Stimulated activated CD8-positive, alpha-beta memory T cell treated with anti-CD3 and anti-CD28 coated beads, Interleukin-15, amount 100 ng/mL, for 4 hours (primary cell): Measurements from ENCODE around the gene TLK2.
"Not testable (repeated sequence)": the region's sequence is repeated elsewhere in the genome, so short reads cannot be mapped to it uniquely, and the experiment has no call there.

Experiments
- DNase-seq, 2 donors: peaks; one replicate each; pipeline ENCODE4 v3.0.0-alpha.2; 2020; ENCODE audit warnings: low read depth in 2 of 2

TLK2 gene

DNA sequence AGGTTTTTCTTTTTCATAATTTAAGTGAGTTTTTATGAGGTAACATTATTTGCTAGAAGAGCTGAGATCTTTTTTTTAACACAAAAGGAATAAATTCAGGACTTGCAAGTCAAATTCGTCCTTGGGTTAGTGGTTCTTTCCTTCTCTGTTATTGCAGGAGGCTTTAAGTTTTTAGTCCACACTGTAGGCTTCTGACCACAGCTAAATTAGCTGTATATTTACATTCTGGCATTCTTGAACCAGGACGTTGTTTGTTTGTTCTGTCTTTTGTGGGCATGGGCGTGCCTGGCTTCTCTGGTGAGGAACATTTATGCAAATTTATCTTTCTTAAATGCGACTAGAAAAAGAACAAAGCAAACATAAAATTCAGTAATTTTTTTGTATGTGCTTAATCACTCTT lies 80.3 kb downstream of the TLK2 start:
- DNase-seq: not testable (repeated sequence)

DNA sequence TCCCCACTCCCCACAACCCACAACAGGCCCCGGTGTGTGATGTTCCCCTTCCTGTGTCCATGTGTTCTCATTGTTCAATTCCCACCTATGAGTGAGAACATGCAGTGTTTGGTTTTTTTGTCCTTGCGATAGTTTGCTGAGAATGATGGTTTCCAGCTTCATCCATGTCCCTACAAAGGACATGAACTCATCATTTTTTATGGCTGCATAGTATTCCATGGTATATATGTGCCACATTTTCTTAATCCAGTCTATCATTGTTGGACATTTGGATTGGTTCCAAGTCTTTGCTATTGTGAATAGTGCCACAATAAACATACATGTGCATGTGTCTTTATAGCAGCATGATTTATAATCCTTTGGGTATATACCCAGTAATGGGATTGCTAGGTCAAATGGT lies 82.3 kb downstream of the TLK2 start:
- DNase-seq: not testable (repeated sequence)

DNA sequence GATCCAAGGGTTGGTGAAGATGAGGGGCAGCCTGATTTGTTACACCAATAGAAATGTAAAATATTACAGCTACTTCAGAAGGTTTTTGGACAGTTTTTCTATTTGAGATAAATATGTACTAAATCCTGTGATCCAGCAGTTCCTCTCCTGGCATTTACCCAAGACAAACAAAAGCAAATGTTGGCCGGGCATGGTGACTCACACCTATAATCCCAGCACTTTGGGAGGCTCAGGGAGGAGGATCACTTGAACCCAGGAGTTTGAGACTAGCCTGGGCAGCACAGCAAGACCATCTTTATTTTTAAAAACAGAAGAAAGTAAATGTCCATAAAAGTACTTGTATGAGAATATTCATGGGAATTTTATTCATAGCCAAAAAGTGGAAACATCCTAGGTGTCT lies 84.0 kb downstream of the TLK2 start:
- no peak for DNase-seq

DNA sequence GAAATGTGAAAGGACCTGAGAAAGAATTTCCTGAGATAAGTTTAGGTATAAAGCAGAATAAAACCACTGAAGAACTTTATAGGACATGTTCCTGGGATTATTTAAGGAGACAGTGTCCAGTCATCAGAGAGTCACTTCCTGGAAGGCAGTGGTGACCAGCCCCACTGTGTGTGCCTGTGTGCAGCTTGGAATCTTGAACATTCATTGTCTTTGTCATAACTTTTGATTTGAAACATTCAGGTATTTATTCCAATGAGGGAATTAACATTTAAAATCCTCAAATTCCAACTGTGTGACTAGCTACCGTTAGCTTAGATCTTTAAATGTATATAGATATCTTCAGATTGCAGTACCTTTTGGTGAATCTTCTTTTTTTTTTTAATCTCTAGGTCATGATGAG lies 87.2 kb downstream of the TLK2 start:
- DNase-seq: no peak

DNA sequence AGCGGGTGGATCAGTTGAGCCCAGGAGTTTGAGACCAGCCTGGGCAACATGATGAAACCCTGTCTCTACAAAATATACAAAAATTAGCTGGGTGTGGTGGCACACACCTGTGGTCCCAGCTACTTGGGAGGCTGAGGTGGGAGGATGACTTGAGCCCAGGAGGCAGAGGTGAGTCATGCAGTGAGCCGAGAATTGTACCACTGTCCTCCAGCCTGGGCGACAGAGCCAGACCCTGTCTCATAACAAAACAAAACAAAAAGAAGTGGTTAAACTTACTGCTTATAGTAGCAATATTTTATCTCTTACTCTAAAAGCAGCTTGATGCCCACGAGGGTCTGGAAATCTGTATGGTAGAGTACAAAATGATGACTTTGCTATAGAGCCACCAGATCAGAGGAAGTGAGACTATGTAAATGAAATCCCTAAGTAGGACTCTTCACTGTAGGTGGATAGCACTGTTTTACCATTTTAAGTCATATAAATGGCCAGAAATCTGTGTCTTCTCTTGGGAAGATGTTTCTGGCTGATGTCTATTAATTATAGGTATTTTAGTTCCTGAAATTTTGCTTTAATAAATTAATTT lies 88.5 kb downstream of the TLK2 start:
- no peak for DNase-seq

DNA sequence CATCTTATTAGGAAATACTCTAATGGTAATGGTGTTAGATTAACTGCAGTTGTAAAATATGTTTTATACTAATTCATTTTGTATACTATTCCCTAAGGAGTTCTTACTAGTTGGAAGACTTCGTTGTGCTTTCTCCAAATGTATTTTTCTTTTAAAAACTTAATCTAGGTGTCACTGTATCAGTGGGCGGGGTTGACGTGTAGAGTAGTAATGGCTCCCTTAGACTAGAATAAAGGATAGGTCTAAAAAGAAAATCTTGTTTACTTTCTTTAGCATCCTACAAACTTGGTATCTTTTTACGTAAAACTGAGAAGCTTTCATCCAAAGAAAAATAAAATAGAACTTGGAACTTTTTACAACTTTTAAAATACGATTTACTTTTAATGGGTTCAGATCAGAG lies 93.9 kb downstream of the TLK2 start:
- DNase-seq: no peak

DNA sequence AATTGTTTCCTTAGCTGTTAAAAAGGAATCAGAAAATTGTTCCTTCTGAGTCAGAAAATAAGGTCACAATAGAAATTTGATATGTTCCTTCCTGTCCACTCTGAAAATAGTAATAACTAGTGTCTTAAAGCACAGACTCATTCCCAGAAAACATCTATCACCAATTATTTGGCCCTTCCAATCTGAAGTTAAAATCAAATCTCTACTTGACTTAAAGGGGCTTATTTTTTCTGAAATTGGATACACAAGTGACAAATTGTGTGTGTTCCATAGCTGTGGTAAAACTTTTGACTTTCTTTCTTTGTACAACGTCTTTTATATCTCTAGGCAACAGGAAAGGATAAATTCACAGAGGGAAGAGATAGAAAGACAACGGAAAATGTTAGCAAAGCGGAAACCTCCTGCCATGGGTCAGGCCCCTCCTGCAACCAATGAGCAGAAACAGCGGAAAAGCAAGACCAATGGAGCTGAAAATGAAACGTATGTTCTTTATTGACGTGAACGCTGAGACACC lies 94.3 kb downstream of the TLK2 start:
- DNase-seq: no peak

DNA sequence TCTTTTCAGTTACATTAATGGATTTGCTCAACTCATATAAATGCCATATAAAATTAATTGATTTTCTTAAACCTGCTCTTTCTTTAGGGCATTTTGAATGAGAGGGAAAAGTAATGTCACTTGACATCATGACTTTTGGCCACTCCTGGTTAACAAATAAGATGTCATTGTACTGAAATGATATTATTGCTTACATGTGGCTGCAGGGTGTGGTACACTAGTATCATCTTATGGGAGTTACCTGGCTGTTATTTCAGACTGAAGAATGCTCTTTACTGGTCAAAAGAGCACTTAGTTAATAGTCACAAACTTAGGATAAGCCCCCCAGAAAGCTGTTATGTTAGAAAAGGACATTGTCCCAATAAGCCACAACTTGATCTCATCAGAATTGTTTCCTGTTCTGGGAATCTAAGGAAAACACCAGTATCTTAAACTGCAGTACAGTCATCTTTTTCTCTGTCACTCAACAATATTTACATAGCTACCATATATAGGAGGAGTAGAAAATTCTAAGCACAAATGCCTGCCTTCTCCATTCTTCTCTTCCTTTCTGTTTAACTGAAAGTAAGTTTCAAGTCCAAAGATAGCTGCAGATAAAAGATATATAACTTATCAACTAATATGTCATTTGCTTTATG lies 95.0 kb downstream of the TLK2 start:
- no peak for DNase-seq

DNA sequence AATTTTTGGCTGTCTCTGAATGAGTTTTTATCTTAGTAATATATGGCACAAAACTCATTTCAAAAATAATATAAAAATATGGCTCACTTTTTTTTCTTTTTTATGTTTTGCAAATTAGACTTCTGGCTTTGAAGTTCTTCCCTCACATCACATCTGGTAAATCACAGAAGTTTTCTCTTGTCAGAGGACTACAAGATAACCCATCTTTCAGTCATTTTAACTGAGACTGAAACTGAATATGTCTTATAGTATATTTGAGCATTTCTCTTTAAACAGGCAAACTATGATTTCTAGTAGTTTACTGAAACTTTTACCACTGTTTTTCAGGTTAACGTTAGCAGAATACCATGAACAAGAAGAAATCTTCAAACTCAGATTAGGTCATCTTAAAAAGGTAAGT lies 97.8 kb downstream of the TLK2 start:
- DNase-seq: no peak

DNA sequence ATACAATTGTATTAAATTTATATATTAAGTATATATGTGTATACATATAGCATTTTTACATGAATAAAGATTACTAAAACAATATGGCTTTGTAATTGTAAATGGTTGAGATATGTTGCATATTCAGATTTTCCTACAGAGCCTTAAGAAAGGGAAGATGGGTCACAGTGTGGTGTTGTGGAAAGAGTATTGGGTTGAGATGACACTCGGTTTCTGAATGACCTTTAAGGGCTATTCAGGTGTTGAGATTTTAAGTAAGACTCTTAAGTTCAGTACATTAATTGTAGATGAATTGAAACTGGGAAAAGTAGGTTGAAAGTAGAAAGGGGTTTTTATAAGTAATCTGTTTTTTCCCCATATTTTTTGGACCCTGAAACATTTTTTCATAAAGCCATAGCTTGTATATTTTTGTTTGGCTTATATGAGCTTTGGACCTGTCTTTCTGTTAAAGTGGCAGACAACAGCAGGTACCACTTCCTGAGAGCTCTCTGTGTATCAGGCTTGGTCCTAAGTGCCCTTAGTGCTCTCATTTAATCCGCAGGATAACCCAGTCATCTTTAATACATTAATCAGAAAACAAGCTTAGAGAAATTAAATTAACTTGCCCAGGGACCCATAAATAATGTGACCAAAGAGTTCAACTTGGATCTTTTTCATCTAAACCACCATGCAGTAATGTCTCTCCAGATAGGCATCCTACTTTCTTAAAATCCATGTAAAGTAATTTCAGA lies 100.3 kb downstream of the TLK2 start:
- DNase-seq: no peak

DNA sequence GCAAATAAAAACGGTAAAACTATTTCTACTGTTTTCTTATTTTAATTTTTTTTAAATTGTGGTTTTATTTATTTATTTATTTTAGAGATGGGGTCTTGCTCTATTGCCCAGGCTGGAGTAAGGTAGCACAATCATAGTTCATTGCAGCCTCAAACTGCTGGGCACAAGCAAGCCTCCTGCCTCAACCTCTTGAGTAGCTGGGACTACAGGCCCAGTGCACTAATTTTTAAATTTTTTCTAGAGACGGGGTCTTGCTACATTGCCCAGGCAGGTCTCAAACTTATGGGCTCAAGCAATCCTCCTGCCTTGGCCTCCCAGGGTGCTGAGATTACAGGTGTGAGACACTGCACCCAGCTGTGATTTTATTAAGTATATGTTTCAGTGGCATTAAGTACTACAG lies 102.3 kb downstream of the TLK2 start:
- no peak for DNase-seq

DNA sequence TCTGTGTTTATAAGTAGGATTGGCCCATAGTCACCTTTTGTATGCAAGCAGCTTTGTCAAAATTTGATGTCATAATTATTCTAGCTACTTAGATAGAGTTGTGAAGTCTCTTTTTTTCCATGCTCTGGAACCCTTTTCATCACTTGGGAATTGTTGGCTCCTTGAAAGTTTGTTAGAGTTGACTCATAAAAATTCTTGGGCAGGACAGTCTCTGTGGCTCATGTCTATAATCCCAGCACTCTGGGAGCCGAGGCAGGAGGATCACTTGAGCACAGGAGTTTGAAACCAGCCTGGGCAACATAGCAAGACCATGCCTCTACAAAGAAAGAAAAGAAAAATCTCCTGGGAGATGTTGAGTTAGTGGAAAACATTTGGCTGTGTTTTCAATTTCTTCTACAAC lies 103.1 kb downstream of the TLK2 start:
- DNase-seq: no peak

DNA sequence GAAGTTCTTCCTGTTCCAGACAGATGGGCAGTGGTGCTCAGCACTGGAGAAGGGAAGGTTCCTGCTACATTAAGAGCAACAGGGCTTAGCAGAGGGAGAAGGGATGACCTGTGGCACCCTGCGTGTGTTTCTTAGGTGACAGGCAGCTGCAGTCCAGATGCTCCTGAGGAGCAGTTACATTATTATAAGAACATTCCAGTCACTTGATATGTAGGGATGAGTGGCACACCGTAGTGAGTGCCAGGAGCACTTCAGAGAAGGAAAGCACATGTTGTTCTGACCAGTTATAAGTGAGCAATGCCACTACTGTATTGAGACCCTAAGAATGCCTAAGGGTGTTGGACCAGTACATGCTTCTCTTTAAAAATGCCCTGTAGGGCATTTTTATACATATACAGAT lies 108.9 kb downstream of the TLK2 start:
- DNase-seq: no peak

DNA sequence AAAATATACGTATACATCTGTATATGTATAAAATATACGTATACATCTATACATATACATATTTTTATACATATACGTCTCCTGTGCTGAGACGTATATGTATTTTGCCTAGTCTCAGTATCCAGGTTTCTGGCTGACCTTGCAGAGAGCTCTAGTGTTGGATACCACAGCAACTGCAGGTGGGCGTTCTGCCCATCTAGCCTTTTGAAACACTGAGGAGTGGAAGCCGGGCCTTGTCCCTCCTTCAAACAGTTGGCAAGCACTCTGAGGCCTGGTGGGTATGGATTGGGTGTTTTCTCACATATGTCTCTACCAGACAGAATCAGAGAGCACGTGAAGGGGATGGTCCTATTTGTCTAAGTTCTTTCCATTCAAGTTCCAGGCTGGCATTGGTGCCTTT lies 109.5 kb downstream of the TLK2 start:
- no peak for DNase-seq

DNA sequence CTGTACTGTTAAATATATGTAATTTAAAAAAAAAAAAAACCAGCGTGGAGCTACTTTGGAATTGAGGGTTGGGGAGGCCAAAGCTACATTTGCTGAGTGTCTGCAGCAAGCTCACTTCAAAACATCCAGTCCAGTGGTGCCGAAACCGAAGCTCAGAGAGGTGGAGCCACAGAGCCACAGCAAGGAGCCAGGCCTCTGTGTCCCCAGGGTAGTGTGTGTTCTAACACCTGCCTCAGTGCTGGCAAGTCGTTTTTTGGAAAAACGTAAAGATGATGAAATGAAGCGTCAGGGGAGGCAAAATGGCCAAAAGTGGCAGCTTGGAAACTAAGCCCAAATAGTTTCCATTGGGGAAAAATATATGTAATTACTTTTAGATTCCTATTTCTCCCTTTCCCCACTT lies 112.7 kb downstream of the TLK2 start:
- no peak for DNase-seq

DNA sequence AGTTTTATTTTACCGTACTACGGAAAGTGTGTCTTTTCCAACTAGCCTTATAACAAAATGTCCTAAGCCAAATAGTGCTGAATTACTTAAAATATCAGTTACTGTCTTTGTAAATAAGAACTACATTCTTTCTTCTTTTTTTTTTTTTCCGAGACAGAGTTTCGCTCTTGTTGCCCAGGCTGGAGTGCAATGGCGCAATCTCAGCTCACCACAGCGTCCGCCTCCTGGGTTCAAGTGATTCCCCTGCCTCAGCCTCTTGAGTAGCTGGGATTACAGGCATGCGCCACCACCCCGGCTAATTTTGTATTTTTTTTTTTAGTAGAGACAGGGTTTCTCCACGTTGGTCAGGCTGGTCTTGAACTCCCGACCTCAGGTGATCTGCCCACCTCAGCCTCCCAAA lies 113.2 kb downstream of the TLK2 start:
- DNase-seq: not testable (repeated sequence)

DNA sequence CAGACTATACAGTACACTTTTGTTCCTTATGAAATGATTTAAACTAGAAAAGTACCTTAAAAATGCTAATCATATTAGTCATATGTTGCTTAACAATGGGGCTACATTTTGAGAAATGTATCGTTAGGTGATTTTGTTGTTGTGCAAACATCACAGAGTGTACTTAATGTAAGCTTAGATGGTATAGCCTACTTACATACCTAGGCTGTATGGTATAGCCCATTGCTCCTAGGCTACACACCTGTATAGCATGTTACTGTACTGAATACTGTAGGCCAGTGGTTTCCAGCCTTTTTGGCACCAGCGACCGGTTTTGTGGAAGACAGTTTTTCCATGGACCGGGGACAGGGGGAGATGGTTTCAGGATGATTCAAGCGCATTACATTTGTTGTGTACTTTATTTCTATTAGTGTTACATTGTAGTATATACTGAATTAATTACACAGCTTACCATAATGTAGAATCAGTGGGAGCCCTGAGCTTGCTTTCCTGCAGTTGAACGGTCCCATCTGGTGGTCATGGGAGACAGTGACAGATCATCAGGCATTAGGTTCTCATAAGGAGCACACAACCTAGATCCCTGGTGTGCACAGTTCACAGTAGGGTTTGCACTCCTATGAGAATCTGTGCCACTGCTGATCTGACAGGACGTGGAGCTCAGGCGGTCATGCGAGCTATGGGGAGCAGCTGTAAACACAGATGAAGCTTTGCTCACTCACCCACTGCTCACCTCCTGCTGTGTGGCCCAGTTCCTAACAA lies 113.9 kb downstream of the TLK2 start:
- no peak for DNase-seq

DNA sequence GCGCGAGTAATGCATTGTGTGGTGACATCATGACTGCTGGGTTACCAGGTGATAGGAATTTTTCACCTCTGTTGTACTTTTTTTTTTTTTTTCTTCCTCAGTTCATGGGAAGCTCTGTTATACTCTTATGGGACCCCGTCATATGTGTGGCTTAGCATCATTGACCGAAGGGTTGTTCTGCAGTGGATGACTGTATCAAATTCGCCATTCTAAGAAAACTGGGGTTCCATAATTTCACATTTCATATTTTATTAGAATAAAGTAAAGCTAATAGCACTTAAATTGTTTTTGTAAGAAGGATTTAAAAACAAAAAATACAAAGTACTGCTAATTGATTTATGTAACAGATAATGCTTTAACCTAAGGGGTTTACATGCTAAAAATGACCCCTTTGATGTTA lies 116.9 kb downstream of the TLK2 start:
- DNase-seq: no peak

DNA sequence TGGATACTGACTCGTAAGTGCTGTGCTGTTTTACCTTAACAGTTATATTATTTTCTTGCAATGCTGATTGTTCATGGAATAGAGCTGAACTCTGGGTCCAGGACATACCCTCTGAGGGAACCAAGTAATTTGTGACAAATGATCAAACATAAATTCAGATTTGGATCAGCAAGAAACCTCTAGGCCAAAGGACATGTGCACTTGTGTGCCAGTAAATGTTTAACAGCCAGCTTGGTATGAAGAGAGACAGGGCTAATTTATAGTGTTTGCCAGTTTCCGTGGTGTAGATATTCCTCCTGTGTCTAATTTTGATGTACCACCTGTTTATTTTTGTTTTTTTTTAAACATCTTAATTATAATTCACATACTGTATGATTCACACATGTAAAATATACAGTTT lies 118.0 kb downstream of the TLK2 start:
- DNase-seq: no peak

DNA sequence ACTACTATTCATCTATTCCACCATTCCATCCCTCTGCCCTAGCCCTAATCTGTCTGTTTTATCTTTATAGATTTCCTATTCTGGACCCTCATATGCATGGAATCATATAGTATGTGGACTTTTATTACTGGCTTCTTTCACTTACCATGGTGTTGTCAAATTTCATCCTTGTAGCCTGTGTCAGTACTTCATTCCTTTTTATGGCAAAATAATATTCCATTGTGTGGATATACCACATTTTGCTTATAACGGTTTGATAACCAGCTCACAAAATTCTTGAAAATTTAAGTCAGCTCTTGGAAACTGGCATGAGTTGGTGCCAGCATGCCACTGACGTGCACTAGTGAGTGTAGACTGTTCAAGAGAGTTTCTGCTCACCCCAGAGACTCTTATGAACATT lies 118.5 kb downstream of the TLK2 start:
- DNase-seq: no peak

DNA sequence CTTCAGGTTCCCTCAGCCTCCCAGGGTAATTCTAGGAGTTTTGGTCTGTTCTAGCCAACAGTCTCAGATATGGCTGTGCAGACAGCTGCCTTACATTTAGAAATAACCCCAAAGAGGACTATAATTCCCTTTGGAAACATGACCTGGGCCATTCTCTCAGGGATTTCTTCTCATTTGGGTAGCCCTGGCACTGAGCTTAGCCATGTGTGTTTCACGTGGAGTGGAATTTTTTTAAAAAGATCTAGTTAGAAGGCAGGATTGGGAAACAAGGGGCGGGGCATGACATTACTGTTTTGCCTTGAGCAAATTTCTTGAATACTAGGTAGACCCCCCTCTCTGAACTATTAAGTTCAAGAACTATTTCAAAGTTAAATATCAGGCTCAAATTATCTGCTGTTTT lies 119.3 kb downstream of the TLK2 start:
- DNase-seq: no peak

DNA sequence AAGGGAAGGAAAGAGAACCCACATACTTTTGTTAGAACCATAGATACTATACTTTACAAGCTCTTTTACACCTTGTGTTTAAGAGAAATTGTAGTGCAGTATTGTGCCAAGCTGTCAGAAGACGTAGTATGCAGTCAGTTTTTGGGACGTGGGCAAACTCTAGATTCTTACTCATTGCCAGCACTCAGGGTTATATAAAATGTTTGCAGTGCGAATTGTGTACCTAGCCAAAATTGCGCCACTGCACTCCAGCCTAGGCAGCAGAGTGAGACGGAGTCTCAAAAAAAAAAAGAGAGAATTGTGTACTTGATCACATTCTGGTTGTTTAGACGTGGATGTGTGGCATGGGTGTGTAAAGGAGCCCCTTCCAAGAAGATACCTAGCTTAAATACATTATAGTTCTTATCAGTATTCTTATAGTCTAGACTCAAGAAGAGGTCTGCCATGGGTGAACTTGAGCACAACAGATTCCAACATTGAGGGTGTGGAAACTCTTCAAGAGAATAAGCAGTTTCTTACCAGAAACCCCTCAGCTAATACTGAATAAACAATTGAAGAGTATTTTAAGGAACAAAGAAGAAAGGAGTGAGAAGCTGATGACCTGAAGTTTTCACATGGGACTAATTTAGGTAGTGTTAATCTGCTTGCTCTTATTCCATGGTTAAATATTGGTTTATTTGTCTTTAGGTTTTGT lies 121.5 kb downstream of the TLK2 start:
- DNase-seq: no peak
